PC-9 (cell line): ENCODE data around the gene RHBDD1. TPM values are rescaled to one million over a fixed set of nuclear protein-coding genes. Genes with fewer than 3 reads are reported as not detected.
A peak's percentile ranks its signal among the peaks of the same experiment; 100 is the strongest.

Experiments
- BruUV-seq: library from RNA; stranded (reverse); fragments of 400-500 nt; replicated peaks from 2 replicates; lab custom pipeline; 2021; lab: Mats Ljungman, UMichigan
- CTCF ChIA-PET: fragments of 300-600 bp; sonication (Branson Sonifier 250); formaldehyde crosslinking; loops from one replicate; lab custom pipeline; 2022; ENCODE audit warnings: antibody characterized with exemption; lab: Charles Lee
- POLR2A ChIA-PET: fragments of 300-600 bp; sonication (Branson Sonifier 250); formaldehyde crosslinking; loops from one replicate; lab custom pipeline; 2022; ENCODE audit warnings: antibody characterized with exemption; ENCODE audit not compliant: unreplicated experiment; lab: Charles Lee
- DNase-seq, 2 experiments: peaks; one replicate each; pipeline versions ENCODE4 v3.0.0 to v3.0.0-alpha.2; 2015 to 2022; ENCODE audit warnings: mixed read lengths in 1 of 2
- H2AFZ ChIP-seq: fragments of 200-600 bp; sonication (generic); 2 replicates; pipeline ENCODE4 v1.8.1; 2017; ENCODE audit warnings: antibody characterized with exemption
- H3F3A ChIP-seq: fragments of 200-600 bp; sonication (generic); 2 replicates; pipeline ENCODE4 v1.8.1; 2017; ENCODE audit warnings: antibody characterized with exemption, mild to moderate bottlenecking, low read depth; ENCODE audit not compliant: insufficient read depth
- H3K27ac ChIP-seq: fragments of 200-600 bp; sonication (generic); 2 replicates; pipeline ENCODE4 v1.6.1; 2016; ENCODE audit warnings: mixed run types
- H3K27me3 ChIP-seq: fragments of 200-600 bp; sonication (generic); 2 replicates; pipeline ENCODE4 v1.6.1; 2016; ENCODE audit warnings: low read depth, mixed run types; ENCODE audit not compliant: insufficient read depth
- H3K36me3 ChIP-seq: fragments of 200-600 bp; sonication (generic); 2 replicates; pipeline ENCODE4 v1.6.1; 2016; ENCODE audit warnings: low read depth, mixed run types
- H3K4me1 ChIP-seq: fragments of 200-600 bp; sonication (generic); replicated peaks from 2 replicates; pipeline ENCODE4 v1.6.1; 2016; ENCODE audit warnings: mixed run types; ENCODE audit not compliant: insufficient read depth
- H3K4me2 ChIP-seq: fragments of 200-600 bp; sonication (generic); 2 replicates; pipeline ENCODE4 v1.6.1; 2017; ENCODE audit warnings: mixed run types
- H3K4me3 ChIP-seq: fragments of 200-600 bp; sonication (generic); 2 replicates; pipeline ENCODE4 v1.6.1; 2016; ENCODE audit warnings: mixed run types
- H3K79me2 ChIP-seq: fragments of 200-600 bp; sonication (generic); 2 replicates; pipeline ENCODE4 v1.6.1; 2017; ENCODE audit warnings: low read depth, mixed run types
- H3K9me2 ChIP-seq: fragments of 200-600 bp; sonication (generic); 2 replicates; pipeline ENCODE4 v1.8.1; 2017; ENCODE audit warnings: mild to moderate bottlenecking; ENCODE audit not compliant: insufficient read depth
- H3K9me3 ChIP-seq: fragments of 200-600 bp; sonication (generic); 2 replicates; pipeline ENCODE4 v1.8.1; 2016; ENCODE audit warnings: low read depth; ENCODE audit not compliant: insufficient read depth
- H4K20me1 ChIP-seq: fragments of 200-600 bp; sonication (generic); 2 replicates; pipeline ENCODE4 v1.8.1; 2017; ENCODE audit not compliant: insufficient read depth
- EZH2 ChIP-seq: fragments of 200-600 bp; sonication (generic); IDR thresholded peaks from 2 replicates; pipeline ENCODE4 v1.8.0; 2017; ENCODE audit warnings: antibody characterized with exemption, low read depth
- intact Hi-C: fragments of 100-400 bp; cut with micrococcal nuclease; formaldehyde crosslinking; loops from one replicate; pipeline ENCODE4 v1.10.0; 2022; ENCODE audit not compliant: unreplicated experiment
- total RNA-seq: library from RNA; stranded (reverse); gene quantifications from 2 replicates; pipeline ENCODE4 v1.2.3, GENCODE V29; 2021
- TF ChIP-seq, protein P1 (sequence below): fragments of 200-600 bp; sonication (generic); conservative IDR thresholded peaks from 2 replicates; pipeline ENCODE4 v1.6.1; 2017; ENCODE audit warnings: mixed run types, antibody characterized with exemption, mild to moderate bottlenecking, moderate library complexity

The RHBDD1 gene
- total RNA-seq, 1 experiment from 2014 or later = 22.3 TPM

DNA sequence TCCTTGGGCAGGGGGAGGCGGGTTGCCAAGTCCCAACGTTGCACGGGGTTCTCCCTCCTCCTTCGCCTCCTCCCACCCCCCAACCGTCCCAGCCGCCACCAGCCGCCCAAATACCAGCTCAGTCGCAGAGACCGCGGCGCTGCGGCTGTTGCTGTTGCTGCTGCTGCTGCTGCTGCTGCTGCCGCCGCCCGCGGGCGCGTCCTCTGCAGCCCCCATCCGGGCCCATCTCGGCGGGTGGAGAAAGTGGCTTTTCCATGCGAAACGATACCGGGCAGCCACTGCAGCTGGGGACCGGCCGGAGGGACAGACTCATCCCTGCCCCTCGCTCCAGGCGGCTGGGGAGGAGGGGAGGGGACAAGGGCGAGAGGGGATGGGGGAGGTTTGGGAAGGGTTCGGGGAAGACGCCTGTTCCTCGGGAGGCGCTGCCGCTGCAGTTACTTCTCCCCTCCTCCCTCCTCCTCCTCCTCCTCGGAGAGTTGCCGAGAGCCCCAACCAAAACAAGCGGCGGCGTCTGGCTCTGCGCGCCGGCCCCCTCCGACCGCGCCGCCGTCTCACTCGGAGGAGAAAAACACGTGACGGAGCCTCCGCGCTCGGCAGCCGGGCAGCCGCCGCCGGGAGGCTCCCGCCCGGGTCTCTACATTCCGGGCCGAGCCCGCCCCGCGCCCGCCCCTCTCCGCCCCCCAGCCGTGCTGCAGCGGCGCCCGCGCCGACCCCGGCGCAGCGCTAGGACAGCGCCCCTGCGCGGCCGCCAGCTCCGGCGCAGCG lies 36.5 kb upstream of the RHBDD1 start, which contains the start of gene IRS1:
TSS of gene IRS1 (minus strand) at position 610 of the 765 bp plus-strand sequence. CDS start 1,082 bp downstream, outside the sequence.
- Histone ChIP-seq H3K9me3 (no peaks in the 10 kb centered on the region), H3K4me1 (peaks cover 45% of the 10 kb centered on the region), H3K4me2 (peak within 1 kb of the TSS; percentile 89), H3F3A (peaks cover 8% of the 10 kb centered on the region; the same call in 1 of the 2 replicates), H3K79me2 (peaks cover 51% of the 10 kb centered on the region), H4K20me1 (peaks cover 4% of the 10 kb centered on the region; the same call in 1 of the 2 replicates), H3K27ac (peak within 1 kb of the TSS; percentile 61), H3K36me3 (0 out of 2 replicates have a peak, but pooled peaks cover 11% of the 10 kb centered on the region), H3K4me3 (peak within 1 kb of the TSS; percentile 95), H3K9me2 (no peaks in the 10 kb centered on the region), H2AFZ (peak within 1 kb of the TSS; percentile 90), H3K27me3 (no peaks in the 10 kb centered on the region)
- TF ChIP-seq EZH2 = no peak
- TF ChIP-seq, protein P1, sequence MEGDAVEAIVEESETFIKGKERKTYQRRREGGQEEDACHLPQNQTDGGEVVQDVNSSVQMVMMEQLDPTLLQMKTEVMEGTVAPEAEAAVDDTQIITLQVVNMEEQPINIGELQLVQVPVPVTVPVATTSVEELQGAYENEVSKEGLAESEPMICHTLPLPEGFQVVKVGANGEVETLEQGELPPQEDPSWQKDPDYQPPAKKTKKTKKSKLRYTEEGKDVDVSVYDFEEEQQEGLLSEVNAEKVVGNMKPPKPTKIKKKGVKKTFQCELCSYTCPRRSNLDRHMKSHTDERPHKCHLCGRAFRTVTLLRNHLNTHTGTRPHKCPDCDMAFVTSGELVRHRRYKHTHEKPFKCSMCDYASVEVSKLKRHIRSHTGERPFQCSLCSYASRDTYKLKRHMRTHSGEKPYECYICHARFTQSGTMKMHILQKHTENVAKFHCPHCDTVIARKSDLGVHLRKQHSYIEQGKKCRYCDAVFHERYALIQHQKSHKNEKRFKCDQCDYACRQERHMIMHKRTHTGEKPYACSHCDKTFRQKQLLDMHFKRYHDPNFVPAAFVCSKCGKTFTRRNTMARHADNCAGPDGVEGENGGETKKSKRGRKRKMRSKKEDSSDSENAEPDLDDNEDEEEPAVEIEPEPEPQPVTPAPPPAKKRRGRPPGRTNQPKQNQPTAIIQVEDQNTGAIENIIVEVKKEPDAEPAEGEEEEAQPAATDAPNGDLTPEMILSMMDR = no peak
- intact Hi-C loops = loop anchor here (1.0 to 10.0 kb wide), 7 partner anchors 65 to 905 kb away; no protein-coding TSS in a partner anchor
- ChIA-PET POLR2A (interaction anchor here (0.6 to 0.7 kb wide), 4 partner anchors 361 to 662 kb away, joined by 3 to 7 read pairs (median 4); no protein-coding TSS in a partner anchor), CTCF (interaction anchor here (1.0 to 1.1 kb wide), 2 partner anchors 315 to 372 kb away, joined by 5 to 9 read pairs; no protein-coding TSS in a partner anchor)
- DNase-seq = peak; percentile 57 to 76
- BruUV-seq = no TSS peak

DNA sequence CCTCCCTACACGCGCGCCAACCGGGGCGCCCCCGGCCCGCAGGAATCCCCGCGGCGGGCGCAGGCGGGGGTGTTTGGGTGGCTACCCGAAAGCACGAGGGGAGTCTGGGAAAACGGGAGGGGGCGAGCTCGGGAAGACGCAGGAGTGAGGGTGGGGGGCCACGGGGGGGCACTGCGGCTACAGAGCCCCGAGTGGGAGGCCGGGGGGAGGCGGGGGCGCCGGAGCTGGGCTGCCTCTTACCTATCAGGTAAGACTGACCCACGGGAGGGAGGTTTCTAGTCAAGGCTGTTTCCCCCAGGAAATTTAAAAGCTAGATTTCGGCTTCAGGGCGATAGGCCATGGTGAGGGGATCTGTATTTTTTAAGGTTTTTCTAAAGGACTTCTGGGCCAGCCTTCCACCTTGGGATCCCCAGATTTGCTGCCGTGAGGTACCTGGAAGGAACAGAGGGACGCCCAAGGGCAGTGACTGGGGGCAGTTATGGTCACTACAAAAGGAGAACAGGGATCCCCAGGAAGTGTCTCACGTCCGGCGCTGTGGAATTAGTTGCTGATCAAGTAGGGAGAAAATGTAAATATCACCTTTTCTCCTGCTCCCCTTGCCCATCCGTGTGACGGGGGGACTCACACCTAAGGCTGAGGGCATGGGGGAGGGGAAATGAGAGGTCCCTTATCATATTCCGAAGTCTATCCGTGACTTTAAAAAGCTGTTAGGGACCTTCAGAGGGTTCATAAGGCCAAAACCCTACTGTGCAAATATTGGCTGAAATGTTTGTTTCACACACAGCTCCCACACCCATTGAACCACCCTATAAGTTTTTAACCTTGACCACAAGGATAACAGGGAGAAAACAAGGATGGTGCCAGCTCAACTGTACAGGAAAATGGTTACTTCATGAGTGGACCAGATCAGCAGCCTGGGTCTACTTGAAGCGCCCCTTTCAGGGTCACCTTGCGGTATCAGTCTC lies 35.6 kb upstream of the RHBDD1 start:
- peak overlapping the region; percentile 77 for H3K4me2 ChIP-seq
- POLR2A ChIA-PET = interaction anchor here (0.8 kb wide), 1 partner anchor 316 kb away, joined by 4 read pairs; no protein-coding TSS in a partner anchor
- H3K4me1 ChIP-seq = peaks cover 40% of the 10 kb centered on the region
- H3K27ac ChIP-seq = peak overlapping the region; percentile 61
- H3K36me3 ChIP-seq = 0 out of 2 replicates have a peak, but pooled peaks cover 11% of the 10 kb centered on the region
- peak overlapping the region; percentile 57 for H2AFZ ChIP-seq
- TF ChIP-seq, protein P1 = no peak; the same call in 1 of the 2 replicates
- no peak for TF ChIP-seq EZH2
- BruUV-seq = TSS peak; percentile 75
- H4K20me1 ChIP-seq = peaks cover 4% of the 10 kb centered on the region; the same call in 1 of the 2 replicates
- DNase-seq = peak in 1 of 2 experiments; percentile 23
- peaks cover 8% of the 10 kb centered on the region; the same call in 1 of the 2 replicates for H3F3A ChIP-seq
- no peaks in the 10 kb centered on the region for H3K9me3 ChIP-seq
- no peaks in the 10 kb centered on the region for H3K27me3 ChIP-seq
- H3K9me2 ChIP-seq = no peaks in the 10 kb centered on the region
- CTCF ChIA-PET = interaction anchor here (0.5 to 1.0 kb wide), 2 partner anchors 322 to 373 kb away, joined by 3 to 9 read pairs; no protein-coding TSS in a partner anchor
- intact Hi-C loops = loop anchor here (1.0 to 10.0 kb wide), 8 partner anchors 65 to 906 kb away; no protein-coding TSS in a partner anchor
- peaks cover 42% of the 10 kb centered on the region for H3K79me2 ChIP-seq
- peak overlapping the region; percentile 95; the same call in 1 of the 2 replicates for H3K4me3 ChIP-seq
